Neuronal stem cell (in vitro differentiated cells): ENCODE data around the gene KMT2C.

Source experiments
- DNase-seq: peaks from one replicate; pipeline ENCODE4 v3.0.0-alpha.2; 2013; ENCODE audit warnings: low spot score
- H2AFZ ChIP-seq: one replicate; pipeline ENCODE4 v1.6.1; 2013; ENCODE audit warnings: mild to moderate bottlenecking, low read length, inconsistent platforms
- H2AK5ac ChIP-seq: 2 replicates; pipeline ENCODE4 v1.6.1; 2013; ENCODE audit warnings: low read depth, mild to moderate bottlenecking, inconsistent platforms, low read length, moderate library complexity, mixed read lengths
- H2BK120ac ChIP-seq: 2 replicates; pipeline ENCODE4 v1.6.1; 2013; ENCODE audit warnings: low read depth, mild to moderate bottlenecking, inconsistent platforms, low read length, moderate library complexity, mixed read lengths
- H2BK12ac ChIP-seq: one replicate; pipeline ENCODE4 v1.6.1; 2013; ENCODE audit warnings: low read length, inconsistent platforms
- H2BK15ac ChIP-seq: 2 replicates; pipeline ENCODE4 v1.6.1; 2013; ENCODE audit warnings: mild to moderate bottlenecking, low read length, inconsistent platforms, mixed read lengths
- H2BK5ac ChIP-seq: one replicate; pipeline ENCODE4 v1.6.1; 2013; ENCODE audit warnings: inconsistent platforms, mild to moderate bottlenecking, low read length, moderate library complexity
- H3K14ac ChIP-seq: one replicate; pipeline ENCODE4 v1.6.1; 2013; ENCODE audit warnings: low read length, inconsistent platforms
- H3K18ac ChIP-seq: 2 replicates; pipeline ENCODE4 v1.6.1; 2013; ENCODE audit warnings: low read length, inconsistent platforms
- H3K23ac ChIP-seq: 2 replicates; pipeline ENCODE4 v1.6.1; 2013; ENCODE audit warnings: low read depth, mild to moderate bottlenecking, mixed read lengths, low read length, inconsistent platforms; ENCODE audit not compliant: poor library complexity
- H3K27ac ChIP-seq: replicated peaks from 3 replicates; pipeline ENCODE4 v1.5.1; 2013; ENCODE audit warnings: low read length, inconsistent platforms
- H3K27me3 ChIP-seq, 3 experiments: 2 replicates each; pipeline ENCODE4 v1.6.1; 2013; ENCODE audit warnings: low read length in 3 of 3, mild to moderate bottlenecking in 2 of 3, inconsistent platforms in 1 of 3, low read depth in 1 of 3, mixed read lengths in 1 of 3, moderate library complexity in 1 of 3; ENCODE audit not compliant: control insufficient read depth in 3 of 3, insufficient read depth in 3 of 3
- H3K36me3 ChIP-seq, 2 donors: replicated peaks in 1 of 2; 2 replicates each; pipeline ENCODE4 v1.6.1; 2013; ENCODE audit warnings: low read length in 2 of 2; ENCODE audit not compliant: control insufficient read depth in 2 of 2, insufficient read depth in 2 of 2
- H3K4ac ChIP-seq: 2 replicates; pipeline ENCODE4 v1.6.1; 2013; ENCODE audit warnings: inconsistent platforms, mild to moderate bottlenecking, low read length, moderate library complexity
- H3K4me1 ChIP-seq, 2 donors: 1 replicate in 1 of 2; 2 replicates in 1 of 2; pipeline ENCODE4 v1.6.1; 2013; ENCODE audit warnings: low read length in 2 of 2, low read depth in 1 of 2; ENCODE audit not compliant: control insufficient read depth in 2 of 2, insufficient read depth in 1 of 2
- H3K4me2 ChIP-seq: one replicate; pipeline ENCODE4 v1.6.1; 2013; ENCODE audit warnings: mild to moderate bottlenecking, low read length, inconsistent platforms; ENCODE audit not compliant: insufficient read depth, poor library complexity, severe bottlenecking
- H3K4me3 ChIP-seq, 2 donors: 2 replicates each; pipeline ENCODE4 v1.5.1; 2013; ENCODE audit warnings: low read length in 2 of 2, mild to moderate bottlenecking in 2 of 2, inconsistent platforms in 1 of 2, moderate library complexity in 1 of 2
- H3K79me1 ChIP-seq: one replicate; pipeline ENCODE4 v1.6.1; 2013; ENCODE audit warnings: low read depth, mild to moderate bottlenecking, inconsistent platforms, low read length, moderate library complexity
- H3K9ac ChIP-seq: one replicate; pipeline ENCODE4 v1.6.1; 2013; ENCODE audit warnings: mild to moderate bottlenecking, low read depth, low read length, inconsistent platforms; ENCODE audit not compliant: poor library complexity
- H3K9me3 ChIP-seq, 2 donors: replicated peaks in 1 of 2; 2 replicates each; pipeline versions ENCODE3 to v1.6.1; 2013; ENCODE audit warnings: low read length in 2 of 2, mild to moderate bottlenecking in 2 of 2, inconsistent platforms in 1 of 2, low read depth in 1 of 2, mixed read lengths in 1 of 2, moderate library complexity in 1 of 2; ENCODE audit not compliant: control insufficient read depth in 2 of 2, insufficient read depth in 1 of 2
- H4K8ac ChIP-seq: one replicate; pipeline ENCODE4 v1.6.1; 2013; ENCODE audit warnings: low read depth, mild to moderate bottlenecking, inconsistent platforms, low read length, moderate library complexity
- H4K91ac ChIP-seq: one replicate; pipeline ENCODE4 v1.6.1; 2013; ENCODE audit warnings: low read length, low read depth, mild to moderate bottlenecking, inconsistent platforms; ENCODE audit not compliant: poor library complexity
- WGBS, 2 donors: extraction: QIAGEN DNeasy Blood & Tissue Kit; methylation state at CpG; one replicate each; pipeline ENCODE4 v1.1.7; 2013; ENCODE audit warnings: missing lambda C conversion rate in 2 of 2, mixed read lengths in 1 of 2; ENCODE audit not compliant: insufficient read length in 2 of 2, insufficient replicate concordance in 1 of 2; ENCODE audit errors: extremely low coverage in 2 of 2; 5-methylcytosine and 5-hydroxymethylcytosine counted together

Gene KMT2C

DNA sequence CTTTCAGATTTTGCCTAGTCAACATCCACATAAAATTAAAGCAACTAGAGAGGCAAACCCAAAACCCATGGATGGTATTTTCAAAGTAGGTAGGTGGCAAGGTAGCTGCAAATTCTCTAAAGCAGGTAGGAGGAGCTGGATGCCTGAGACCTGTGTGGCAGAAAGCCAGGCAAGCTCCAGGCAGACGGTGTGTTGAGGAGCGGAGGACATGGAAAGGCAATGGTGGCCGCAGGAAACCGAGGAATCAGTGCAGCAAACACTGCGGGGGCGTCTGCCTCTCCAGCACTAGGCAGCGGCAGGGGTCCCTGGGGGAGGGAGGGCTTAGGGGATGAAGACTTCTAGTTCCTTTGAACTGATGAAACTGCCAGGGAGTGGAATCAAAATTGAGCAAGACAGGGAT is 309.1 kb downstream of the KMT2C start:
- Histone ChIP-seq H3K79me1 (peaks cover 4% of the 10 kb centered on the region), H3K27ac (no peak overlapping the region), H3K4ac (no peak overlapping the region), H3K4me3 (no peak overlapping the region), H4K91ac (no peak overlapping the region), H2BK15ac (no peak overlapping the region), H2AFZ (no peak overlapping the region), H3K27me3 (no peaks in the 10 kb centered on the region), H4K8ac (no peak overlapping the region), H3K36me3 (peaks cover 25 to 99% of the 10 kb centered on the region in 2 donors), H3K18ac (no peak overlapping the region), H2AK5ac (no peak overlapping the region), H3K14ac (no peak overlapping the region), H3K9ac (peak overlapping the region; percentile 72), H3K4me1 (no peaks in the 10 kb centered on the region), H2BK5ac (no peak overlapping the region), H2BK12ac (no peak overlapping the region), H3K23ac (no peak overlapping the region), H3K4me2 (no peak overlapping the region), H2BK120ac (no peak overlapping the region), H3K9me3 (peaks cover 12 to 30% of the 10 kb centered on the region in 2 donors)
- no CpG with 5 or more reads among the region's 7 CpGs for WGBS, 2 donors
- no peak for DNase-seq

DNA sequence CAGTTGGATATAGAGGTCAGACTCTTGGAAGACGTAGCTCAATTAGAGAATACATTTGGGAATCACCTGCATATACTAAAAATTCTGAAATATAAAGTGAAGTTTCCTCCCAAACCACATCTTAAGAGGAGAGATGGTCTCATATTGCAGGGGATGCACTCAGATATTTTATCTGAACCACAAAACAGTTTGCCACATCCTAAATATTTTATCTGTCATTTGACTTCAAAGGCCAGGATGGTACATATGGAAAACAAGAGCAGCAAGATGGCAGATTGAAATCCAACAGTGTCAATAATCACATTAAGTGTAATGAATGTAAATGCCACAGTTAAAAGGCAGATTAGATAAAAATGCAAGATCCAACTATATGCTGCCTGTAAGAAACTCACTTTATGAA is 313.3 kb downstream of the KMT2C start:
- Histone ChIP-seq H4K8ac (no peak overlapping the region), H3K4ac (no peak overlapping the region), H3K27me3 (no peaks in the 10 kb centered on the region), H3K36me3 (peaks cover 31 to 100% of the 10 kb centered on the region in 2 donors), H2AK5ac (no peak overlapping the region), H3K9me3 (peaks cover 5 to 20% of the 10 kb centered on the region in 2 donors), H3K18ac (no peak overlapping the region), H2BK120ac (no peak overlapping the region), H3K23ac (no peak overlapping the region), H2BK12ac (no peak overlapping the region), H3K4me1 (no peaks in the 10 kb centered on the region), H4K91ac (no peak overlapping the region), H3K14ac (no peak overlapping the region), H2BK5ac (no peak overlapping the region), H3K9ac (no peak overlapping the region), H3K27ac (no peak overlapping the region), H3K4me2 (no peak overlapping the region), H2BK15ac (no peak overlapping the region), H3K4me3 (no peak overlapping the region), H2AFZ (no peak overlapping the region), H3K79me1 (peaks cover 2% of the 10 kb centered on the region)
- no CpG with 5 or more reads among the region's 1 CpG for WGBS, 2 donors
- DNase-seq, result no peak

GRCh38 chr7:152121432-152121831 is 314.4 kb downstream of the KMT2C start:
- H3K4me3 ChIP-seq, result no peak overlapping the region
- no peaks in the 10 kb centered on the region for H3K27me3 ChIP-seq
- H3K9me3 ChIP-seq, result peaks cover 0 to 18% of the 10 kb centered on the region in 2 donors
- H3K23ac ChIP-seq, result no peak overlapping the region
- H3K9ac ChIP-seq, result no peak overlapping the region
- no peak overlapping the region for H3K27ac ChIP-seq
- H3K4me1 ChIP-seq, result no peaks in the 10 kb centered on the region
- H4K8ac ChIP-seq, result no peak overlapping the region
- no peaks in the 10 kb centered on the region for H3K79me1 ChIP-seq
- DNase-seq, result no peak
- H3K18ac ChIP-seq, result no peak overlapping the region
- H3K14ac ChIP-seq, result no peak overlapping the region
- H3K4me2 ChIP-seq, result no peak overlapping the region
- H3K4ac ChIP-seq, result no peak overlapping the region
- H2BK5ac ChIP-seq, result no peak overlapping the region
- H2AK5ac ChIP-seq, result no peak overlapping the region
- no peak overlapping the region for H4K91ac ChIP-seq
- H3K36me3 ChIP-seq, result peaks cover 31 to 100% of the 10 kb centered on the region in 2 donors
- H2BK12ac ChIP-seq, result no peak overlapping the region
- H2AFZ ChIP-seq, result no peak overlapping the region
- no peak overlapping the region for H2BK15ac ChIP-seq
- WGBS, 2 donors, result no CpG with 5 or more reads among the region's 9 CpGs
- H2BK120ac ChIP-seq, result no peak overlapping the region

GRCh38 chr7:152120776-152121175 is 315.0 kb downstream of the KMT2C start:
- Histone ChIP-seq H3K4me1 (no peaks in the 10 kb centered on the region), H3K14ac (no peak overlapping the region), H2BK12ac (no peak overlapping the region), H2BK15ac (no peak overlapping the region), H4K91ac (no peak overlapping the region), H3K9ac (no peak overlapping the region), H2AK5ac (no peak overlapping the region), H3K4me3 (no peak overlapping the region), H3K4me2 (no peak overlapping the region), H3K36me3 (peaks cover 31 to 99% of the 10 kb centered on the region in 2 donors), H3K23ac (no peak overlapping the region), H3K9me3 (peaks cover 0 to 17% of the 10 kb centered on the region in 2 donors), H2BK5ac (no peak overlapping the region), H3K27ac (no peak overlapping the region), H3K27me3 (no peaks in the 10 kb centered on the region), H3K79me1 (no peaks in the 10 kb centered on the region), H2BK120ac (no peak overlapping the region), H3K4ac (no peak overlapping the region), H3K18ac (no peak overlapping the region), H2AFZ (no peak overlapping the region), H4K8ac (no peak overlapping the region)
- no CpG with 5 or more reads among the region's 7 CpGs for WGBS, 2 donors
- no peak for DNase-seq
